A673 (cell line): ENCODE data around the gene PIWIL4. TPM values are rescaled to one million over a fixed set of nuclear protein-coding genes. Genes with fewer than 3 reads are reported as not detected.
"Not testable (repeated sequence)": the region's sequence is repeated elsewhere in the genome, so short reads cannot be mapped to it uniquely, and the experiment has no call there.

Experiments
- BruUV-seq: library from RNA; stranded (reverse); fragments of 400-500 nt; replicated peaks from 2 replicates; lab custom pipeline; 2021; lab: Mats Ljungman, UMichigan
- CTCF ChIA-PET: fragments of 300-600 bp; sonication (Branson Sonifier 250); formaldehyde crosslinking; loops from one replicate; lab custom pipeline; 2022; ENCODE audit warnings: antibody characterized with exemption; lab: Charles Lee
- POLR2A ChIA-PET: fragments of 300-600 bp; sonication (Branson Sonifier 250); formaldehyde crosslinking; loops from one replicate; lab custom pipeline; 2022; ENCODE audit warnings: antibody characterized with exemption; ENCODE audit not compliant: low non-redundant PET; lab: Charles Lee
- DNase-seq: peaks from one replicate; pipeline ENCODE4 v3.0.0-alpha.2; 2015; ENCODE audit warnings: low spot score
- H3K27ac ChIP-seq: fragments of 200-600 bp; sonication (generic); 2 replicates; pipeline ENCODE4 v1.5.1; 2016; ENCODE audit warnings: mixed run types, low read depth, mild to moderate bottlenecking, mixed read lengths, antibody characterized with exemption, low read length; ENCODE audit not compliant: poor library complexity, severe bottlenecking
- H3K27me3 ChIP-seq: fragments of 200-600 bp; sonication (generic); replicated peaks from 2 replicates; pipeline ENCODE4 v1.6.1; 2017; ENCODE audit warnings: mixed run types, low read depth, mild to moderate bottlenecking, mixed read lengths, antibody characterized with exemption, low read length; ENCODE audit not compliant: insufficient read depth, poor library complexity
- H3K36me3 ChIP-seq: fragments of 200-600 bp; sonication (generic); 2 replicates; pipeline ENCODE4 v1.6.1; 2016; ENCODE audit warnings: mixed run types, mild to moderate bottlenecking, mixed read lengths, antibody characterized with exemption, low read length; ENCODE audit not compliant: insufficient read depth, poor library complexity, severe bottlenecking
- H3K4me1 ChIP-seq: fragments of 200-600 bp; sonication (generic); 2 replicates; pipeline ENCODE4 v1.6.1; 2017; ENCODE audit warnings: mixed run types, mild to moderate bottlenecking, mixed read lengths, antibody characterized with exemption, low read length; ENCODE audit not compliant: insufficient read depth, poor library complexity, severe bottlenecking
- H3K4me3 ChIP-seq: fragments of 200-600 bp; sonication (generic); 2 replicates; pipeline ENCODE4 v1.5.1; 2016; ENCODE audit warnings: low read depth, mixed run types, mild to moderate bottlenecking, mixed read lengths, low read length; ENCODE audit not compliant: poor library complexity, severe bottlenecking
- H3K9me3 ChIP-seq: fragments of 200-600 bp; sonication (generic); 2 replicates; pipeline ENCODE4 v1.6.1; 2016; ENCODE audit warnings: mixed run types, low read depth, mild to moderate bottlenecking, mixed read lengths, antibody characterized with exemption, low read length; ENCODE audit not compliant: poor library complexity, severe bottlenecking
- CTCF ChIP-seq: fragments of 300-800, 200-600 bp; sonication (generic); conservative IDR thresholded peaks from 2 replicates; pipeline ENCODE4 v1.5.1; 2017; ENCODE audit warnings: low read depth, mild to moderate bottlenecking, antibody characterized with exemption, low read length, moderate library complexity, mixed read lengths
- EZH2 ChIP-seq: fragments of 200-600 bp; sonication (generic); IDR thresholded peaks from 2 replicates; pipeline ENCODE4 v1.6.1; 2017; ENCODE audit warnings: borderline replicate concordance, low read depth, mild to moderate bottlenecking, mixed read lengths, antibody characterized with exemption, low read length; ENCODE audit not compliant: poor library complexity, severe bottlenecking
- intact Hi-C: fragments of 100-400 bp; cut with micrococcal nuclease; formaldehyde crosslinking; loops from one replicate; pipeline ENCODE4 v1.10.0; 2022; ENCODE audit not compliant: unreplicated experiment
- total RNA-seq: library from RNA; stranded (reverse); gene quantifications from 2 replicates; pipeline ENCODE4 v1.2.3, GENCODE V29; 2021

PIWIL4 gene
- total RNA-seq, 1 experiment from 2014 or later: 1.6 TPM

DNA sequence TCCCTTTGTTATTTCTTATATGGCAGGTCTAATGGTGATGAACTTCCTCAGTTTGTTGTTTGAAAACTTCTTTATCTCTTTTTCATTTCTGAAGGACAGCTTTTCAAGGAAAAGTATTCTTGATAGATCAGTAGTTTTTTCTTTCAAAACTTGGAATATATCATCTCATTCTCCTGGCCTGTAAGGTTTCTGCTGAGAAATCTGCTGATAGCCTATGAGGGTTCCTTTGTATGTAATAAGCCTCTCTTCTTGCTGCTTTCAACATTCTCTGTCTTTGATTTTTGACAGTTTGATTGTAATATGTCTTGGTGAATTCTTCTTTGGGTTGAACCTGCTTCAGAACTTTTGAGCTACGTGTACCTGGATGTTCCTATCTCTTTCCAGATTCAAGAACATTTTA, 46.0 kb downstream of the PIWIL4 start:
- BruUV-seq: no TSS peak
- H3K9me3 ChIP-seq: peaks cover 29% of the 10 kb centered on the region
- no peaks in the 10 kb centered on the region for H3K36me3 ChIP-seq
- ChIA-PET POLR2A (no interaction called here), CTCF (interaction anchor here (0.6 kb wide), 1 partner anchor 763 kb away, joined by 5 read pairs; the partner anchor contains the start of gene VSTM5)
- H3K27me3 ChIP-seq: no peaks in the 10 kb centered on the region
- intact Hi-C loops: no loop called here
- no peaks in the 10 kb centered on the region for H3K4me1 ChIP-seq
- no peak overlapping the region for H3K27ac ChIP-seq
- no peak overlapping the region for H3K4me3 ChIP-seq
- no peak for DNase-seq
- TF ChIP-seq CTCF (no peak), EZH2 (no peak)

- intact Hi-C loops: loop anchor here (1.0 to 10.0 kb wide), 8 partner anchors 146 to 1142 kb away; partner anchors contain the start of gene AMOTL1
- H3K4me3 ChIP-seq: no peak overlapping the region
- ChIA-PET CTCF (interaction anchor here (0.6 to 2.0 kb wide), 10 partner anchors 118 to 456 kb away, joined by 3 to 11 read pairs (median 4); partner anchors contain the start of gene AMOTL1), POLR2A (no interaction called here)
- BruUV-seq: no TSS peak
- no peaks in the 10 kb centered on the region for H3K36me3 ChIP-seq
- peak; percentile 90 for DNase-seq
- no peaks in the 10 kb centered on the region for H3K27me3 ChIP-seq
- peak; percentile 90 for TF ChIP-seq CTCF
- no peak for TF ChIP-seq EZH2
- H3K4me1 ChIP-seq: no peaks in the 10 kb centered on the region
- H3K27ac ChIP-seq: no peak overlapping the region
- peaks cover 4% of the 10 kb centered on the region for H3K9me3 ChIP-seq
Measured at GRCh38 chr11:94623120-94623735, 56.1 kb downstream of the PIWIL4 start.

GRCh38 chr11:94625422-94625821, 58.3 kb downstream of the PIWIL4 start:
- H3K4me3 ChIP-seq, H3K27ac ChIP-seq, H3K36me3 ChIP-seq, CTCF ChIA-PET, H3K27me3 ChIP-seq, BruUV-seq, H3K4me1 ChIP-seq, POLR2A ChIA-PET, H3K9me3 ChIP-seq, DNase-seq: not testable (repeated sequence)
- intact Hi-C loops: loop anchor here (10.0 kb wide), 1 partner anchor 1139 kb away; no protein-coding TSS in a partner anchor

DNA sequence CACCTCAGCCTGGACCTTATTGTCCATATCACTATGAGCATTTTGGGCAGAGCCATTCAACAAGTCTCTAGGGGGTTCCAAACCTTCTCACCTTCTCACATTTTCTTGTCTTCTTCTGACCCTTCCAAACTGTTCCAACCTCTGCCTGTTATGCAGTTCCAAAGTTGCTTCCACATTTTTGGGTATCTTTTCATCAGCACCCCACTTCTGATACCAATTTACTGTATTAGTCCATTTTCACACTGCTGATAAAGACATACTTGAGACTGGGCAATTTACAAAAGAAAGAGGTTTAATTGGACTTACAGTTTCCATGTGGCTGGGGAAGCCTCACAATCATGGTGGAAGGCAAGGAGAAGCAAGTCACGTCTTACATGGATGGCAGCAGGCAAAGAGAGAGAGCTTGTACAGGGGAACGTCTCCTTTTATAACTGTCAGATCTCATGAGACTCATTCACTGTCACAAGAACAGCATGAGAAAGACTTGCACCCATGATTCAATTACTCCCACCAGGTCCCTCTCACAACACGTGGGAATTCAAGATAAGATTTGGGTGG, 59.9 kb downstream of the PIWIL4 start:
- not testable (repeated sequence) for H3K9me3 ChIP-seq

More for the DNA sequence above, 59.9 kb downstream of the PIWIL4 start:
- H3K27me3 ChIP-seq, POLR2A ChIA-PET, H3K4me3 ChIP-seq, H3K4me1 ChIP-seq, DNase-seq, H3K36me3 ChIP-seq, BruUV-seq, H3K27ac ChIP-seq, CTCF ChIA-PET: not testable (repeated sequence)
- intact Hi-C loops: loop anchor here (10.0 kb wide), 1 partner anchor 1138 kb away; no protein-coding TSS in a partner anchor
